Choroid plexus epithelial cell (primary cell): ENCODE results near the gene TFF1.
A peak's percentile ranks its signal among the peaks of the same experiment; 100 is the strongest.

Source experiments
- DNase-seq: peaks from one replicate; pipeline ENCODE4 v3.0.0-alpha.2; 2010; ENCODE audit warnings: low read depth
- H3K4me3 ChIP-seq: 2 replicates; pipeline ENCODE4 v1.5.1; 2011; ENCODE audit warnings: low read depth, mild to moderate bottlenecking, control low read depth, low read length, moderate library complexity
- TF ChIP-seq, protein P1 (sequence below): conservative IDR thresholded peaks from 2 replicates; pipeline ENCODE4 v1.5.1; 2011; ENCODE audit warnings: low read depth, mild to moderate bottlenecking, control low read depth, inconsistent platforms, low read length, moderate library complexity

Gene TFF1

DNA sequence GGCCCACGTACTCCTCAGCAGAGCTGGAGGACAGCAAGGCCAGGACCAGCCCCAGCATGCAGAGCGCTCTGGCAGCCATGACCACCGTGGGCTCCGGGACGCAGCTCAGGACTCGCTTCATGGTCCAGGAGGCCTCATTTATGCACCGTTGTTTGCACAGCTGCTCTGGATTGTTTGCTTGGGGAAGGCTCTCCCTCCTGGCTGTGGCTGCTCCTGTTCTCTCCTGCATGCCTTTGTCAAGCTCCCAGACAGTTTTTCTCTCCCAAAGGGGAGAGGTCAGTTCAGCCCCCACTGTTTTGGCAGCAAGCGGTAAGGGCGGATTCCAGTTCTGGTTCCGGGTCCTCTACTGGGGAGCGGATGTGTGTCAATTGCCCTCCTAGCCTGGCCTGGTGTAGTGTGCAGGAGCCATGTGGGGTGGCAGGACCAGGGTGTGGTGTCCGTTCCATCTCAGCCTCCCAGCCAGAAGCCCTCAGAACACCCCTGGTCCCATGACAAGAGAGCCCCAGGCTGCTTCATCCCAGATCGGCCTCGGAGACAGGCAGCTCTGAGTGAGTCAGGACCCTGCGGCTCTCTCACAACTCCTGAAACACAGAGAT lies 50.9 kb downstream of the TFF1 start, which contains the start of gene TFF3:
Gene TFF3 (minus strand): TSS at position 114 of the 596 bp plus-strand sequence. CDS start 35 bp downstream, at position 79.
- no peak within 1 kb of the TSS for H3K4me3 ChIP-seq
- peak; percentile 42 for DNase-seq
- TF ChIP-seq, protein P1, sequence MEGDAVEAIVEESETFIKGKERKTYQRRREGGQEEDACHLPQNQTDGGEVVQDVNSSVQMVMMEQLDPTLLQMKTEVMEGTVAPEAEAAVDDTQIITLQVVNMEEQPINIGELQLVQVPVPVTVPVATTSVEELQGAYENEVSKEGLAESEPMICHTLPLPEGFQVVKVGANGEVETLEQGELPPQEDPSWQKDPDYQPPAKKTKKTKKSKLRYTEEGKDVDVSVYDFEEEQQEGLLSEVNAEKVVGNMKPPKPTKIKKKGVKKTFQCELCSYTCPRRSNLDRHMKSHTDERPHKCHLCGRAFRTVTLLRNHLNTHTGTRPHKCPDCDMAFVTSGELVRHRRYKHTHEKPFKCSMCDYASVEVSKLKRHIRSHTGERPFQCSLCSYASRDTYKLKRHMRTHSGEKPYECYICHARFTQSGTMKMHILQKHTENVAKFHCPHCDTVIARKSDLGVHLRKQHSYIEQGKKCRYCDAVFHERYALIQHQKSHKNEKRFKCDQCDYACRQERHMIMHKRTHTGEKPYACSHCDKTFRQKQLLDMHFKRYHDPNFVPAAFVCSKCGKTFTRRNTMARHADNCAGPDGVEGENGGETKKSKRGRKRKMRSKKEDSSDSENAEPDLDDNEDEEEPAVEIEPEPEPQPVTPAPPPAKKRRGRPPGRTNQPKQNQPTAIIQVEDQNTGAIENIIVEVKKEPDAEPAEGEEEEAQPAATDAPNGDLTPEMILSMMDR: no peak

DNA sequence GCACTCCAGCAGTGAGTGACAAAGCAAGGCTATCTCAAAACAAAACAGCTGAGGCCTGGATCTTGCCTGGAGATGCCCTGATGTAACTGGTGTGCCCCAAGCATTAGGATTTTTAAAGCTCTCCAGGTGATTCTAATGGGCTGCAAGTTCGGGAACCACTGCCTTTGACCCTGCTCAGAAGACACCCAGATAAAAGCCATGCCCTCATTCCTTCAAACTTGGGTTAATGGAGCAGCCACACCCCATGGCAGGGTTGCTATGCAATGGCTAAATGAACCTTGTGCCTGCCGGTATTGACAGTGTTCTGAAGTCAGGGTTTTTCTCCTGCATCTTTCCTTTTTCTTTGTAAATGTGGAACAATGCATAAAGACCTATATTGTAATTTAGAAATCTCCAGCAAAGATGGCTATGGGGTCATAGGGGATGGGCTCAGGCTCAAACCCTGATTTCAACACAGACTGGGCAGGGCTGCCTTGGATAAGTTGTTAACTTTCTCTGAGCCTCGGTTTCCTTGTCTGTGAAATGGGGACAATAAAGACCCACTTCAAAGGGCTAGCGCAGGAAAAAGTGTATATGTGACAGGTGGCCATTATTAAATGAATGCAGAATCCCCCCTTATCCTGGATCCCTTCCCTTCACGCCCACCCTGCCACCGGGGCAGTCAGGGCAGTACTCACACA lies 51.6 kb downstream of the TFF1 start:
- TF ChIP-seq, protein P1: no peak
- H3K4me3 ChIP-seq: no peak overlapping the region
- no peak for DNase-seq

- no peak overlapping the region for H3K4me3 ChIP-seq
- TF ChIP-seq, protein P1: no peak
- peak; percentile 60 for DNase-seq
Observed at GRCh38 chr21:42313501-42313969, 52.8 kb downstream of the TFF1 start.

DNA sequence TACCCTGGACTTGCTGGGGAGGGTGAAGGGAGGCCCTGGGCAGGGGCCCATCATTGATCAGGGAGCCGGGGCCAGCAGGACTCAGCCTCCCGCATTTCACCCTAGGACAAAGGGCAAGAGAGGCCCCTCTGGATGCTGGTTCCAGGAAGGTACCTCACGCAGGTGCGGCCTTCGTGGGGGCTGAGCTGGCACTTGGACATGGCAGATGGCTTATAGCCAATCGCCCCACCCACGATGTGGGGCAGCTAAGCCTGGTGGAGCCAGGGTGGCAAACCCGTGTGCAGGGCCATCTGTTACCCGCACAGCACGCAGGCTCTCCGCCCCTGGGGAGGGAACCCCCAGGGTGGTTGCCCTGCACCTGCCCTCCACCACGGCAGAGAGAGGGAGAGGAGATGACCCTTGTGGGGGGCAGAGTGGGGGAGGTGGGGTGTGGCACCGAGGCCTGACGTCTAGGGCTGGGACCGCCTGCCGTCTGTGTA lies 53.7 kb downstream of the TFF1 start:
- DNase-seq: no peak
- TF ChIP-seq, protein P1: no peak
- H3K4me3 ChIP-seq: no peak overlapping the region
